Measurements from ENCODE around the gene CREG2. TPM values are rescaled to one million over a fixed set of nuclear protein-coding genes. Genes with fewer than 3 reads are reported as not detected.

Gene CREG2
- total RNA-seq, 1 donor from 2014 or later, result 23.6 TPM

- H3K4me3 Mint-ChIP-seq (ENCODE audit: unreplicated experiment), result no peak overlapping the region
- H3K9me3 Mint-ChIP-seq (ENCODE audit: unreplicated experiment), result no peaks in the 10 kb centered on the region
- no peaks in the 10 kb centered on the region for H3K4me1 Mint-ChIP-seq (ENCODE audit: unreplicated experiment)
- H3K27ac Mint-ChIP-seq (ENCODE audit: unreplicated experiment), result no peak overlapping the region
- TF ChIP-seq CTCF (IDR thresholded peaks at IDR 0.05; ENCODE audit: unreplicated experiment), result no peak
- peaks cover 4% of the 10 kb centered on the region for H3K36me3 Mint-ChIP-seq (ENCODE audit: low read depth, unreplicated experiment)
- peaks cover 2% of the 10 kb centered on the region for H3K27me3 Mint-ChIP-seq (ENCODE audit: unreplicated experiment)
- DNase-seq (ENCODE audit: low spot score), result no peak
These were observed 39.9 kb upstream of the CREG2 start for GRCh38 chr2:101427240-101427639.

- Mint-ChIP-seq H3K9me3 (ENCODE audit: unreplicated experiment) (no peaks in the 10 kb centered on the region), H3K36me3 (ENCODE audit: low read depth, unreplicated experiment) (peaks cover 4% of the 10 kb centered on the region), H3K4me1 (ENCODE audit: unreplicated experiment) (no peaks in the 10 kb centered on the region), H3K4me3 (ENCODE audit: unreplicated experiment) (no peak overlapping the region), H3K27ac (ENCODE audit: unreplicated experiment) (peak overlapping the region; percentile 36), H3K27me3 (ENCODE audit: unreplicated experiment) (no peaks in the 10 kb centered on the region)
- DNase-seq (ENCODE audit: low spot score), result no peak
- TF ChIP-seq CTCF (IDR thresholded peaks at IDR 0.05; ENCODE audit: unreplicated experiment), result no peak
These were observed 39.5 kb upstream of the CREG2 start for GRCh38 chr2:101426822-101427221.

GRCh38 chr2:101420623-101421022 lies 33.3 kb upstream of the CREG2 start:
- no peaks in the 10 kb centered on the region for H3K4me1 Mint-ChIP-seq (ENCODE audit: unreplicated experiment)
- no peak for TF ChIP-seq CTCF (IDR thresholded peaks at IDR 0.05; ENCODE audit: unreplicated experiment)
- H3K36me3 Mint-ChIP-seq (ENCODE audit: low read depth, unreplicated experiment), result peaks cover 4% of the 10 kb centered on the region
- peaks cover 2% of the 10 kb centered on the region for H3K27me3 Mint-ChIP-seq (ENCODE audit: unreplicated experiment)
- H3K27ac Mint-ChIP-seq (ENCODE audit: unreplicated experiment), result no peak overlapping the region
- no peaks in the 10 kb centered on the region for H3K9me3 Mint-ChIP-seq (ENCODE audit: unreplicated experiment)
- DNase-seq (ENCODE audit: low spot score), result no peak
- peak overlapping the region; percentile 43 for H3K4me3 Mint-ChIP-seq (ENCODE audit: unreplicated experiment)

- peaks cover 2% of the 10 kb centered on the region for H3K27me3 Mint-ChIP-seq (ENCODE audit: unreplicated experiment)
- H3K9me3 Mint-ChIP-seq (ENCODE audit: unreplicated experiment), result no peaks in the 10 kb centered on the region
- H3K4me1 Mint-ChIP-seq (ENCODE audit: unreplicated experiment), result no peaks in the 10 kb centered on the region
- H3K4me3 Mint-ChIP-seq (ENCODE audit: unreplicated experiment), result no peak overlapping the region
- H3K36me3 Mint-ChIP-seq (ENCODE audit: low read depth, unreplicated experiment), result peaks cover 4% of the 10 kb centered on the region
- peak; percentile 62 for DNase-seq (ENCODE audit: low spot score)
- no peak overlapping the region for H3K27ac Mint-ChIP-seq (ENCODE audit: unreplicated experiment)
- TF ChIP-seq CTCF (IDR thresholded peaks at IDR 0.05; ENCODE audit: unreplicated experiment), result peak; percentile 78
These were observed 31.9 kb upstream of the CREG2 start for GRCh38 chr2:101419096-101419663.

GRCh38 chr2:101418460-101419095 lies 31.3 kb upstream of the CREG2 start:
- no peak for TF ChIP-seq CTCF (IDR thresholded peaks at IDR 0.05; ENCODE audit: unreplicated experiment)
- no peak overlapping the region for H3K4me3 Mint-ChIP-seq (ENCODE audit: unreplicated experiment)

More at GRCh38 chr2:101418460-101419095, 31.3 kb upstream of the CREG2 start:
- H3K4me1 Mint-ChIP-seq (ENCODE audit: unreplicated experiment), result no peaks in the 10 kb centered on the region
- peaks cover 2% of the 10 kb centered on the region for H3K27me3 Mint-ChIP-seq (ENCODE audit: unreplicated experiment)
- H3K9me3 Mint-ChIP-seq (ENCODE audit: unreplicated experiment), result no peaks in the 10 kb centered on the region
- no peak for DNase-seq (ENCODE audit: low spot score)
- H3K36me3 Mint-ChIP-seq (ENCODE audit: low read depth, unreplicated experiment), result peaks cover under 1% of the 10 kb centered on the region
- H3K27ac Mint-ChIP-seq (ENCODE audit: unreplicated experiment), result no peak overlapping the region
